GM19397 (cell line): ENCODE measurements around the gene BRICD5.
"Not testable (repeated sequence)": the region's sequence is repeated elsewhere in the genome, so short reads cannot be mapped to it uniquely, and the experiment has no call there.

Experiments used
- ATAC-seq: cut with Tn5 transposase; IDR thresholded peaks from one replicate; pipeline ENCODE4 v1.9.1; 2021; ENCODE audit warnings: mild to moderate bottlenecking, moderate library complexity; ENCODE audit not compliant: unreplicated experiment

Gene BRICD5

DNA sequence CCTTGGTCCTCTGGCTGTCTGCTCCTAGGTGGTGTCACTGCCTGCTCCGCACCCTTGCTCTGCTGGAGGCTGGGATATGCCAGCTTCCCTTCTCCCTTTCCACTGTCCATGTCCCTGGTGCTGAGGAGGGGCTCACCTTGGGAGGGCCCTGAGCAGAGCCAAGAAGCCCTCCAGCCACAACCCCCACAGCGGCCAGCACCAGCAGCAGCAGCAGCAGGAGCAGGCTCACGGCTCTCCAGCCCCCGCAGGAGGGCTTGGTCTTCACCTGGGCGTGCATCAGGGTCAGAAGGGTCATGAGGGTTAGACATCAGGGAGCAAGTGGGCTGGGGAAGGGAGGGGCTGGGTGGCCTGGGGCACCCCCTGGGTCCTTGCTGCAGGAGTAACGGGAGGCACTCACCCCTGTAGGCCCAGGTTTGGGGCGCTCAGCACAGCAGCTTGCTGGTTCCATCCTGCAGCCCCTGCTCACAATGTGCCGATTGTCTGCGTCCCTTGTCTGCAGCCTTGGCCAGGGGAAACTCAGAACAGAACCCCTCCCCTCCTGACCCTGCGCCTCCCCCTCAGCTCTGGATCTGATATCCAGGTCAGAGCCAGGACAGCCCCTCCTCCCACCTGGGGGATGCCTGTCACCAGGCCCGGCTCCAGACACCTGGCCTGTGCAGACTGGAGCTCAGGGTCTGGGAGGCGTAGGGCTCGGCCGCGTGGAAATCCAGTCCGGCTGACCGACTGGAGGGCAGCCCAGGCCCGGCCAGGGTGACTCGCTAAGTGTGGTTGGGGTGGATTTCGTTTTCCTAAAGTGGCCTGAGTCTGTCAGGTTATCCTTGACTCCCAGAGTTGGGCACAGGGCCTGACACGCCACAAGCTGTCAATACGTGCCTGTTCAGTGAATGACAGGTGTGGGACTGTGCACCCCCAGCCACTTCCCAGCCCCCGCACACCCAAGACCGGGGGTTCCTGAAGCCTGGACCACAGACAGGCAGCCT lies at the start of gene BRICD5:
TSS of gene BRICD5 (minus strand) at position 478 of the 980 bp plus-strand sequence. CDS start at position 448, 30 bp downstream.
- ATAC-seq, result no peak

DNA sequence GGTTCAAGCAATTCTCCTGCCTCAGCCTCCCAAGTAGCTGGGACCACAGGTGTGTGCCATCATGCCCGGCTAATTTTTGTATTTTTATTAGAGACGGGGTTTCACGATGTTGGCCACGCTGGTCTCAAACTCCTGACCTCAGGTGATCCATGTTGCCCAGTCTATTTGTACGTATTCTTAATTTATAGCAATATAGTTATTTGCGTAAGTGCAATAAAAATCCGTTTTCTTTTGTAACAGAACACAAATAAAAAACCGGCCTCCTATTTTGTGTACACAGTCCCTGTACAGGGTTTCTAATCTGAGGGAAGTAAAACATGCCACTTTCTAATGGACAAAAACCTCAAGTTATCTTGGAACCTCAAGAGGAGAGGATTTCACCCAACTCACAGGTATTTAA lies 49.6 kb upstream of the BRICD5 start:
- ATAC-seq, result no peak

DNA sequence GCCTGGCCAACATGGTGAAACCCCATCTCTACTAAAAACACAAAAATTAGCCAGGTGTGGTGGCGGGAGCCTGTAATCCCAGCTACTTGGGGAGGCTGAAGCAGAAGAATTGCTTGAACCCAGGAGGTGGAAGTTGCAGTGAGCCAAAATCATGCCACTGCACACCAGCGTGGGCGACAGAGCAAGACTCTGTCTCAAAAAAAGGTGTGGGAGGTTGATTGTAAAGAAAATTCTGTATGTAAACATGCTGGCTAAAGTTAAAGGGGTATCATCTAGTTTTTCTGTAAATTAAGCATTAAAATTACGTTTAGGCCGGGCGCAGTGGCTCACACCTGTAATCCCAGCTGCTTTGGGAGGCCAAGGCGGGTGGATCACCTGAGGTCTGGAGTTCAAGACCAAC lies 47.9 kb upstream of the BRICD5 start:
- ATAC-seq, result not testable (repeated sequence)

DNA sequence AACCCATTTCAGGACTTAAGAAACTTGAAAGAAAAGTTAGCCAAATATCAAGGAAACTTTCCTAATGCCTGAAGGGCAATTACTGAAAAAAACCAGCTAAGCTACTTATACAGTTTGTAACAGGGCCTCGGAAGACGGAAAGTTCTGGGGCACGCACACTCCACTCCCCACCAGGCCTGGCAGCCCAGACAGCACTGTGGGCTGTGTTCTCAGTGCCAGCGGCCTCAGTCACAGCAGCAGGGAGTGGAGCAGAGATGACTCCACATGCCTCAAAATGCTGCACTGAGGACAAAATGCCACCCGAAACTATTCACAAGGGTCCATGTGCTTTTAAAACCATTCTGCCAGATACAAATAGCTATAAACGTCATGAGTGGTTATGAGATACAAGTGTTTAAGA lies 47.1 kb upstream of the BRICD5 start:
- no peak for ATAC-seq

DNA sequence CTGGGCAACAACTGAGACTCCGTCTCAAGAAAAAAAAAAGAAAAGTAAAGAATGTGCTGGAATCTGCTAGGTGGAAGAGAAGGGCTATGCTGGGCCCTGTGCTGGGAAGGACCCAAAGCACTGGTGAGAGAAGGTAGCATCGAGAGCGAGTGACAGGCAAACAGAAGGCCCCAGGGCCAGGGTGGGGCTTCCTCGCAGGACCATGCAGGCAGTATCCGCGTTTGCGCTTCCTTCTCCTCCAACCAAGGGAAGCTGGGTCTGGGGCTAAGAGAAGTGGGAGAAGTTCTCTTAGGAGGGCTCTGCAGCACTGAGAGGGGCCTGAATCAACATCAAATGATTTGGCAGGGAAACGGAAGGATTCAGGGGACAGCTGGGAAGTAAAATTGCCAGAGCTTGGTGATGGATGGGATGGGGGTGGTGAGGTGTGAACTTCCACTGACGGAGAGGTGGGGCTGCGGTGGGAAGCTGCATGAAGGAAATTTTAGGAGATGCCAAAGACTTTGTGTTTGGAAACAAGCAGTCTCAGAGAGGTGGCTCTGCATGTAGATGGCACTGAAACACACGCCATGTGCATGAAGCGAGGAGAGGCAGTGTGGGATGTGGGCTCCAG lies 46.0 kb upstream of the BRICD5 start:
- no peak for ATAC-seq

- ATAC-seq, result no peak
Observed at GRCh38 chr16:2253293-2253692, 42.6 kb upstream of the BRICD5 start.

- no peak for ATAC-seq
Observed at GRCh38 chr16:2252806-2253148, 42.1 kb upstream of the BRICD5 start.

DNA sequence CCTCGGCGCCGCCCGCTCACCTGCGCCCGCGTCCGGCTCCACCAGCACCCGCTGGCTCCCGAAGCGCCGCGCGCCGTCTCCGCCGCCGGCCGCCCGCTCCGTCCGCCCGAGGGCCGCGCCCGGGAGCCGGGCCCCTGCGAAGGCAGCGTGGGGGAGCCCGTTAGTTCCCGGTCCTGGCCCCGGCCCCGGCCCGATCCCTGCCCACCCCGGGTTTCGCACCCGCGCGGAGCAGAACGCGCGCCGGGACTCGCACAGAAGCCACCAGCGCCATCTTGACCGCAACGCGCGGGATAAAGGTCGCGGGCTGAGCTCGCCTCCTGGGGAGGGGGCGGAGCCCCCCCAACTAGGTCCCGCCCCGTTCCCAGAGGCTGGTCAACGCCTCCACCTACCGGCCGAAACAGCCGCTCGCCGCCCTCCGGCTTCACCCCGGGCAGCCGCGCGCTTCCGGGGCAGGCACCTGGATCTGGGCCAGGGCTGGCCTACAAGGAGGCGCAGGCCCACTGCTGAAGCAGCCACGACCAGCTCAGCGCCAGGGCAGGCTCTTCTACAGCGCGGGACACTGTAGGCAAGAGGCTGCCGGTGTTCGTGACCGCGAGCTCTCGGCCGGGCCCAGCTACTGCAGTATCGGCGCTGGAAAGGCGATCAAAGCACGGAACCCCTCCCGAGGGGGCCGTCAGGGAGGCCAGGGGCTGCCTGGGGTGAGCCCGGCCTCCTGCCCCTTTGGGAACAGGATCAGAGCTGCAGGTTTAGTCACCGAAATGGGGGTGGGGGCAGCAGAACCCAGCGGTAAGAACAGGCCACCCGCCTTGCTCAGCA lies 40.8 kb upstream of the BRICD5 start, which contains the start of gene ECI1:
TSS of gene ECI1 (minus strand) at position 292 of the 816 bp plus-strand sequence. CDS start at position 271, 21 bp downstream.
- ATAC-seq, result peak; percentile 90

GRCh38 chr16:2250652-2251295 lies 40.1 kb upstream of the BRICD5 start:
- ATAC-seq, result no peak

DNA sequence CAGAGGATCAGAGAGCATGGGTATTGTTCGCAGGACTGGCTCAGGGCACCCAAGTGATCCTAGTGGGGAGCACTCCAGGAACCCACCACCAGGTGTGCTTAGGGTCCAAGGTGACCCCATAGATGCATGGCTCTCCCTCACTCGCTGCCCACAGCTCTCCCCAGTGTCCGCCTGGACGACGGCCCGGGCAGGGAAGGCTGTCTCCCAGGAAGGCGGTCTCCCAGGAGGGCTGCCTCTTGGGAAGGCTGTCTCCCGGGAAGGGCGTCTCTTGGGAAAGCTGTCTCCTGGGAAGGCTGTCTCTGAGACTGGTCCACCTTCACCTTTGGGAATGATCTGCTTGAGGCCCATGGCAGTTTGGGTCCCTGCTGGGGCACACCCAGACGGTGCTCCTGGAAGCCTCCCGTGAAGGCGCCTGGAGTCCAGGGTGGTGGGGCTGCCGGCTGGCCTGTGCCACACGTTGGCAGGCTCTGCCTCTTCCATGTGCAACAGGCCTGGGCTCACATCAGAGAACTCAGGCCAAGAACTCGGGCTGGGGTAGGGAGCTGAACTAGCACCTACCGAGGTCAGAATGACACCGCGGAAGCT lies 35.7 kb upstream of the BRICD5 start:
- no peak for ATAC-seq

- ATAC-seq, result no peak
Observed at GRCh38 chr16:2244926-2245795, 34.5 kb upstream of the BRICD5 start.

GRCh38 chr16:2244301-2244700 lies 33.6 kb upstream of the BRICD5 start:
- no peak for ATAC-seq

DNA sequence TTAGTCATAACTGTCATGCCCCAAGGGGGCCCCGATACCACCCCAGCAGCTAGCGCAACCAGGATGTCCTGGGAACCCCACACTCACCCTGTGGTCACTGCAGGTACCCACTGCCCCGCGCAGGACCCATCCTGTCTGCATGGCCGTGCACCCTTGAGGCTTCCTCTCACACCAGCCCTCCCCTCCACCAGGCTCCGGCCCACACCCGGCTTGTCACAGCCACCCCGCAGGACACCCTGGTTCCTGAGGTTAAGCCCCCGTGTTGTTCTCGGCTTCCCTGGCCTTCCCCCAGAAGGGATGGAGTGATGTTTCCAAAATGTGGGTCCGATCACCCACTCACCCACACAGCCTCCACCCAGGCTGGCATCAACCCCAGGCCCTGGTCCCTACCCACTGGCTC lies 33.1 kb upstream of the BRICD5 start:
- ATAC-seq, result no peak

DNA sequence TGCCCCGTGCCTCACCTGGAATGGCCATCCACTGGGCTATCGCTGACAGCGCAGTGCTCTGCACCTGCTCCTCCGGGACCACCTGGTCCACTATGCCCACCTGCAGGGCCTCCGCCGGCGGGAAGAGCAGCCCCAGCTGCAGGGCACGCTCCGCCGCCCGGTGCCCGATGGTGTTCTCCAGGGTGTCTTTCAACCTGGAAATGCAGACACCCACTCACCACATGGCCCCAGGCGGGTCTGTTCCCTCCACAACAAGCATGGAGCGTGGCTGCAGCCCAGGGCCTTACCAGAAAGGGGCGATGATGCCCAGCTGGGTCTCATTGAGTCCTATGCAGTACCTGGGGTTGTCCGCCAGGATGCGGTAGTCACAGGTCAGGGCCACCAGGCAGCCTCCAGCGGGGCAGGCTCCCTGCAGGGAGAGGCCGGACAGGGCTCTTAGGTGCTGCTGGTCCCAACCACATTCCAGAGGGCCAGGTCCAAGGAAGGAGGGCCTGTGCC lies 32.4 kb upstream of the BRICD5 start:
- ATAC-seq, result no peak

DNA sequence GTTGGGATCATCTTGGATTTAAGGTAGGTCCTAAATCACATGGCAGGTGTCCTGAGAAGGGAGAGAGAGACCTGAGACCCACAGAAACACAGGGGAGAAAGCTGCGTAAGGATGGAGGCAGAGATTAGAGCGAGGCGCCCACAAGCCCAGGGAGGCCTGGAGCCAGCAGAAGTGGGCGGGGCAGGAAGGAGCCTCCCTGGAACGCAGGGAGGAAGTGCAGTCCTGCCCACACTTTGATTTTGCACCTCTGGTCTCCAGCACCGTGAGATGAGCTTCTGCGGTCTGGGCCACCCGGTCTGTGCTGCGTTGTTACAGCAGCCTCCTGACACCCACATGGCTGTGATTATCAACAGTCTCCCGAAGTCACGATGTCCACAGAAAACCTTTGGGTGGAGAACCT lies 31.9 kb upstream of the BRICD5 start:
- ATAC-seq, result no peak

- not testable (repeated sequence) for ATAC-seq
Observed at GRCh38 chr16:2240331-2240730, 29.7 kb upstream of the BRICD5 start.

DNA sequence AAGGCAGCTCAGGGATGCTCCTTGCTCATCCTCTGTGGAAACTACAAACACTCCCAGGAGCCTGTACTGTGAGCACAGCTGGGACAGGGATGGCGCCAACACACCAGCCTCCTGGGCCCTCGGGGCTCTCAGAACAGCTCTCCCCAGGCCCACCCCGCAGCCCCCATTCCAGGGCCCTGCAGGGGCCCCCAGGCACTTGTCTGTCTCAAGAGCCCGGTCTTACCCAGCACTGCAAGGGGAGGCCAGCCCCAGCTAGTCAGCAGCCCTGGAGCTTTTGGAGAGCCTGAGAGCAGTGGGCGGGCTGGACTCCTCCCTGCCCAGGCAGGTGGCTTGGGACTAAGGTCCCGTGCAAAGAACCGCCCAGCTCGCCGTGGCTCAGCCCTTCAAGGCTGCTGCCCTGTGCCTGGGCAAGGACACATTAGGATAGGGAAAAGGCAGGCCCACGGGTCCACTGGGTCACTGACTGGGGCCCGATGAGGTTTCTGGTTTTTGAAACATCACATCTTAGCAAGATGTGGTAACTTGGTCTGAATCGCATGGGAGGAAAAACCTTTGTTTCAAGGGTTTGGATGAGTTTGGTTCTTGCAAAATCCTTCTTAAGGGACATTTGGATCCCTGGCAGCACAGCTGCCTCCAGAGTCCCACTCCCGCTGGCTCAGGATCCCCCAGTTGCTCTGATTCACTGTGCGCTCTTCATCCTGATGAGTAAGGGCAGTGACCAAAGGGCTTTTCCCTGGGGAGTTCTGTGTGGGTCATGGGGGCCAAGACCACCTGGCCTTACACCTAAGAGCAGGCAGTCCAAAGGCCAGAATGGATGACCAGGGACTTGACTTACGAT lies 28.4 kb upstream of the BRICD5 start:
- ATAC-seq, result no peak

GRCh38 chr16:2238150-2238837 lies 27.6 kb upstream of the BRICD5 start:
- no peak for ATAC-seq
